Skeletal muscle tissue (tissue), 4 donors: ENCODE measurements around the gene ADGRB3. TPM values are rescaled to one million over a fixed set of nuclear protein-coding genes. Genes with fewer than 3 reads are reported as not detected.
"Not testable (repeated sequence)": the region's sequence is repeated elsewhere in the genome, so short reads cannot be mapped to it uniquely, and the experiment has no call there.

Source experiments
- H3K27ac ChIP-seq: one replicate; pipeline ENCODE4 v1.7.0; 2013; ENCODE audit warnings: mild to moderate bottlenecking, low read depth, low read length, inconsistent platforms
- H3K27me3 ChIP-seq, 3 donors: one replicate each; pipeline ENCODE4 v1.7.0; 2013; ENCODE audit warnings: low read length in 3 of 3; ENCODE audit not compliant: control insufficient read depth in 3 of 3, insufficient read depth in 3 of 3
- H3K36me3 ChIP-seq, 3 donors: one replicate each; pipeline ENCODE4 v1.7.0; 2013; ENCODE audit warnings: low read length in 3 of 3; ENCODE audit not compliant: control insufficient read depth in 3 of 3, insufficient read depth in 3 of 3
- H3K4me1 ChIP-seq, 3 donors: one replicate each; pipeline ENCODE4 v1.7.0; 2013; ENCODE audit warnings: low read length in 3 of 3, mild to moderate bottlenecking in 3 of 3; ENCODE audit not compliant: control insufficient read depth in 3 of 3, insufficient read depth in 3 of 3
- H3K4me3 ChIP-seq, 3 donors: one replicate each; pipeline ENCODE4 v1.7.0; 2013; ENCODE audit warnings: low read length in 3 of 3
- H3K9ac ChIP-seq, 3 donors: one replicate each; pipeline ENCODE4 v1.7.0; 2013; ENCODE audit warnings: low read length in 3 of 3, mild to moderate bottlenecking in 3 of 3, moderate library complexity in 2 of 3, low read depth in 1 of 3
- H3K9me3 ChIP-seq, 3 donors: one replicate each; pipeline ENCODE4 v1.7.0; 2013; ENCODE audit warnings: low read length in 3 of 3; ENCODE audit not compliant: control insufficient read depth in 3 of 3
- total RNA-seq: library from RNA; depleted of rRNA; stranded (reverse); fragments of >200 nt; gene quantifications from one replicate; pipeline ENCODE4 v1.2.3, GENCODE V29; 2014
- donor health status: Osteomylitis.

The ADGRB3 gene
- total RNA-seq, 1 donor from 2014 or later: 3.1 TPM

GRCh38 chr6:68883325-68883724 is 248.2 kb downstream of the ADGRB3 start:
- not testable (repeated sequence) for H3K36me3 ChIP-seq, H3K4me3 ChIP-seq, H3K9me3 ChIP-seq, H3K27me3 ChIP-seq, H3K4me1 ChIP-seq, H3K27ac ChIP-seq, H3K9ac ChIP-seq

GRCh38 chr6:68891419-68891818 is 256.3 kb downstream of the ADGRB3 start:
- Histone ChIP-seq H3K9ac (no peak overlapping the region), H3K4me1 (no peaks in the 10 kb centered on the region), H3K9me3 (no peaks in the 10 kb centered on the region), H3K27ac (no peak overlapping the region), H3K4me3 (no peak overlapping the region), H3K36me3 (no peaks in the 10 kb centered on the region), H3K27me3 (no peaks in the 10 kb centered on the region)

- Histone ChIP-seq H3K4me1 (no peaks in the 10 kb centered on the region), H3K27ac (no peak overlapping the region), H3K9ac (no peak overlapping the region), H3K9me3 (no peaks in the 10 kb centered on the region), H3K36me3 (no peaks in the 10 kb centered on the region), H3K4me3 (no peak overlapping the region), H3K27me3 (no peaks in the 10 kb centered on the region)
Measured at GRCh38 chr6:68892452-68892851, 257.4 kb downstream of the ADGRB3 start.

GRCh38 chr6:68895929-68896328 is 260.8 kb downstream of the ADGRB3 start:
- H3K27ac ChIP-seq: no peak overlapping the region
- no peaks in the 10 kb centered on the region for H3K36me3 ChIP-seq
- H3K9me3 ChIP-seq: no peaks in the 10 kb centered on the region
- no peaks in the 10 kb centered on the region for H3K27me3 ChIP-seq
- no peak overlapping the region for H3K9ac ChIP-seq
- no peaks in the 10 kb centered on the region for H3K4me1 ChIP-seq
- H3K4me3 ChIP-seq: no peak overlapping the region

- Histone ChIP-seq H3K4me3 (no peak overlapping the region), H3K27me3 (no peaks in the 10 kb centered on the region), H3K36me3 (no peaks in the 10 kb centered on the region), H3K9ac (no peak overlapping the region), H3K27ac (no peak overlapping the region), H3K4me1 (no peaks in the 10 kb centered on the region), H3K9me3 (no peaks in the 10 kb centered on the region)
Measured at GRCh38 chr6:68901044-68901443, 266.0 kb downstream of the ADGRB3 start.

- no peaks in the 10 kb centered on the region for H3K4me1 ChIP-seq
- no peaks in the 10 kb centered on the region for H3K27me3 ChIP-seq
- no peaks in the 10 kb centered on the region for H3K9me3 ChIP-seq
- H3K4me3 ChIP-seq: no peak overlapping the region
- no peak overlapping the region for H3K27ac ChIP-seq
- no peaks in the 10 kb centered on the region for H3K36me3 ChIP-seq
- H3K9ac ChIP-seq: no peak overlapping the region
Measured at GRCh38 chr6:68911334-68911733, 276.3 kb downstream of the ADGRB3 start.

GRCh38 chr6:68911811-68912210 is 276.7 kb downstream of the ADGRB3 start:
- Histone ChIP-seq H3K36me3 (no peaks in the 10 kb centered on the region), H3K27me3 (no peaks in the 10 kb centered on the region), H3K27ac (no peak overlapping the region), H3K9me3 (no peaks in the 10 kb centered on the region), H3K4me3 (no peak overlapping the region), H3K4me1 (no peaks in the 10 kb centered on the region), H3K9ac (no peak overlapping the region)

GRCh38 chr6:68912805-68913204 is 277.7 kb downstream of the ADGRB3 start:
- H3K4me3 ChIP-seq, H3K36me3 ChIP-seq, H3K4me1 ChIP-seq, H3K27me3 ChIP-seq, H3K9ac ChIP-seq, H3K9me3 ChIP-seq, H3K27ac ChIP-seq: not testable (repeated sequence)

- H3K27me3 ChIP-seq: no peaks in the 10 kb centered on the region
- no peak overlapping the region for H3K9ac ChIP-seq
- H3K4me1 ChIP-seq: no peaks in the 10 kb centered on the region
- H3K4me3 ChIP-seq: no peak overlapping the region
- H3K9me3 ChIP-seq: no peaks in the 10 kb centered on the region
- H3K27ac ChIP-seq: no peak overlapping the region
- no peaks in the 10 kb centered on the region for H3K36me3 ChIP-seq
Measured at GRCh38 chr6:68915586-68915985, 280.5 kb downstream of the ADGRB3 start.

GRCh38 chr6:68919537-68919936 is 284.5 kb downstream of the ADGRB3 start:
- H3K9ac ChIP-seq: no peak overlapping the region
- H3K4me3 ChIP-seq: no peak overlapping the region
- H3K27ac ChIP-seq: no peak overlapping the region
- H3K9me3 ChIP-seq: no peaks in the 10 kb centered on the region
- no peaks in the 10 kb centered on the region for H3K27me3 ChIP-seq
- no peaks in the 10 kb centered on the region for H3K4me1 ChIP-seq
- no peaks in the 10 kb centered on the region for H3K36me3 ChIP-seq

- Histone ChIP-seq H3K36me3 (no peaks in the 10 kb centered on the region), H3K9me3 (no peaks in the 10 kb centered on the region), H3K27me3 (no peaks in the 10 kb centered on the region), H3K4me1 (no peaks in the 10 kb centered on the region), H3K27ac (no peak overlapping the region), H3K4me3 (no peak overlapping the region), H3K9ac (no peak overlapping the region)
Measured at GRCh38 chr6:68941345-68941744, 306.3 kb downstream of the ADGRB3 start.
